Endothelial cell of umbilical vein (primary cell): ENCODE measurements around the gene IFNL3. TPM values are rescaled to one million over a fixed set of nuclear protein-coding genes. Genes with fewer than 3 reads are reported as not detected.
A peak's percentile ranks its signal among the peaks of the same experiment; 100 is the strongest.

ENCODE experiments used
- BruUV-seq: library from RNA; stranded (reverse); fragments of 400-500 nt; replicated peaks from 2 replicates; lab custom pipeline; 2021; lab: Mats Ljungman, UMichigan
- CTCF ChIA-PET: fragments of 300-600, 350-600 bp; sonication (Branson Sonifier 250); formaldehyde crosslinking; loops from one replicate; lab custom pipeline; 2021; ENCODE audit warnings: antibody characterized with exemption, inconsistent platforms; lab: Charles Lee
- POLR2A ChIA-PET: fragments of 300-600, 350-600 bp; sonication (Branson Sonifier 250); formaldehyde crosslinking; loops from one replicate; lab custom pipeline; 2021; ENCODE audit warnings: antibody characterized with exemption, inconsistent platforms; lab: Charles Lee
- DNase-seq: peaks from one replicate; pipeline ENCODE4 v3.0.0-alpha.2; 2011; ENCODE audit warnings: low read depth, low spot score
- FAIRE-seq: peaks from 2 replicates; lab custom pipeline; 2011; peaks lifted over from hg19 to GRCh38; lab: Jason Lieb, UNC
- H2AFZ ChIP-seq: 2 replicates; pipeline ENCODE4 v1.6.0; 2012; ENCODE audit warnings: low read depth, low read length, control low read depth, inconsistent platforms
- H3K27ac ChIP-seq: 2 replicates; pipeline ENCODE4 v1.5.1; 2011; ENCODE audit warnings: low read depth, mild to moderate bottlenecking, control low read depth, low read length, moderate library complexity; ENCODE audit not compliant: insufficient read depth
- H3K27me3 ChIP-seq, 2 experiments: 2 replicates each; pipeline versions ENCODE4 v1.6.0 to v1.6.1; 2011; ENCODE audit warnings: low read length in 2 of 2, mixed read lengths in 1 of 2; ENCODE audit not compliant: control insufficient read depth in 2 of 2, insufficient read depth in 2 of 2
- H3K36me3 ChIP-seq, 2 experiments: 2 replicates in 1 of 2; 3 replicates in 1 of 2; pipeline ENCODE4 v1.5.1; 2011; ENCODE audit warnings: low read length in 2 of 2, mild to moderate bottlenecking in 1 of 2, moderate library complexity in 1 of 2; ENCODE audit not compliant: control insufficient read depth in 2 of 2, insufficient read depth in 2 of 2; ENCODE audit errors: extremely low read depth in 1 of 2
- H3K4me1 ChIP-seq: 3 replicates; pipeline ENCODE4 v1.5.1; 2011; ENCODE audit warnings: mild to moderate bottlenecking, low read length; ENCODE audit not compliant: control insufficient read depth, insufficient read depth; ENCODE audit errors: extremely low read depth
- H3K4me2 ChIP-seq: 2 replicates; pipeline ENCODE4 v1.6.1; 2011; ENCODE audit warnings: low read length, control low read depth, mixed read lengths; ENCODE audit not compliant: insufficient read depth
- H3K4me3 ChIP-seq, 3 experiments: fragments of 200-600 bp in 1 of 3; sonication (generic), shearing (Covaris generic) in 1 of 3; replicated peaks in 1 of 3; 2 replicates each; pipeline ENCODE4 v1.5.1; 2011 to 2016; ENCODE audit warnings: control low read depth in 3 of 3, low read length in 3 of 3, mild to moderate bottlenecking in 2 of 3, inconsistent platforms in 1 of 3, low read depth in 1 of 3, moderate library complexity in 1 of 3; ENCODE audit not compliant: insufficient read depth in 1 of 3
- H3K79me2 ChIP-seq: 2 replicates; pipeline ENCODE4 v1.6.0; 2012; ENCODE audit warnings: low read length, inconsistent platforms; ENCODE audit not compliant: control insufficient read depth, insufficient read depth
- H3K9ac ChIP-seq: replicated peaks from 2 replicates; pipeline ENCODE3; 2011; ENCODE audit warnings: low read length, control low read depth; ENCODE audit not compliant: insufficient read depth; ENCODE audit errors: extremely low read depth
- H3K9me1 ChIP-seq: replicated peaks from 3 replicates; pipeline ENCODE4 v1.6.0; 2011; ENCODE audit warnings: mild to moderate bottlenecking, low read length; ENCODE audit not compliant: control insufficient read depth, insufficient read depth; ENCODE audit errors: extremely low read depth
- H3K9me3 ChIP-seq: replicated peaks from 2 replicates; pipeline ENCODE4 v1.5.1; 2012; ENCODE audit warnings: low read length, inconsistent platforms; ENCODE audit not compliant: control insufficient read depth, insufficient read depth
- H4K20me1 ChIP-seq: replicated peaks from 2 replicates; pipeline ENCODE3; 2011; ENCODE audit warnings: mild to moderate bottlenecking, low read length; ENCODE audit not compliant: control insufficient read depth, insufficient read depth; ENCODE audit errors: extremely low read depth
- CTCF ChIP-seq, 2 donors: IDR thresholded peaks; 1 replicate in 1 of 2; 2 replicates in 1 of 2; pipeline ENCODE4 v1.5.1; 2011; ENCODE audit warnings: low read length in 2 of 2, mild to moderate bottlenecking in 2 of 2, moderate library complexity in 2 of 2, control low read depth in 1 of 2, inconsistent platforms in 1 of 2, low read depth in 1 of 2; ENCODE audit not compliant: insufficient read depth in 1 of 2; ENCODE audit errors: extremely low read depth in 1 of 2
- EZH2 ChIP-seq: IDR thresholded peaks from 2 replicates; pipeline ENCODE4 v1.6.1; 2012; ENCODE audit warnings: borderline replicate concordance, low read depth, mild to moderate bottlenecking, moderate library complexity, low read length, inconsistent platforms; ENCODE audit not compliant: severe bottlenecking
- JUN ChIP-seq: IDR thresholded peaks from 2 replicates; pipeline ENCODE4 v1.6.1; 2011; ENCODE audit warnings: borderline replicate concordance, low read depth; ENCODE audit not compliant: insufficient read length, insufficient read depth
- dilution Hi-C: fragments of 300-500 bp; cut with MboI; formaldehyde crosslinking; loops from one replicate; pipeline ENCODE4 v1.15.0; 2019; ENCODE audit warnings: low sequenced_read_pairs; ENCODE audit not compliant: extremely low pct_ligation_motif_present
- intact Hi-C: fragments of 100-400 bp; cut with micrococcal nuclease; formaldehyde crosslinking; loops from one replicate; pipeline ENCODE4 v1.10.0; 2022
- polyA plus RNA-seq, 4 experiments: library from polyadenylated mRNA; depleted of rRNA in 3 of 4; stranded (reverse) in 3 of 4; unstranded in 1 of 4; fragments of >200 nt; gene quantifications; 2 replicates each; pipeline versions ENCODE4 v1.2.1 to v1.2.3, GENCODE V29; 2011 to 2012; ENCODE audit warnings: missing spikeins in 1 of 4
- total RNA-seq: library from RNA; stranded (reverse); gene quantifications from 2 replicates; pipeline ENCODE4 v1.2.3, GENCODE V29; 2021

Gene IFNL3
- total and polyA plus RNA-seq, 2 donors (not counting 3 experiments of a cell fraction or from before 2014, with no cell fraction given), result not detected

GRCh38 chr19:39264306-39265290 is 19.8 kb upstream of the IFNL3 start:
- peak; percentile 91 for TF ChIP-seq EZH2
- TF ChIP-seq CTCF (IDR thresholded peaks at IDR 0.05; ENCODE audit: extremely low read depth in 1 of 2, insufficient read depth in 1 of 2, low read depth in 1 of 2, low read length in 2 of 2), result no peak
- TF ChIP-seq JUN, result no peak
- Histone ChIP-seq H2AFZ (no peak overlapping the region), H3K27me3 (peaks cover 32 to 42% of the 10 kb centered on the region in 2 experiments), H3K79me2 (no peaks in the 10 kb centered on the region), H3K4me1 (no peaks in the 10 kb centered on the region), H3K36me3 (no peaks in the 10 kb centered on the region), H3K4me2 (no peak overlapping the region), H4K20me1 (no peaks in the 10 kb centered on the region), H3K9ac (no peak overlapping the region), H3K4me3 (no peak overlapping the region), H3K27ac (no peak overlapping the region), H3K9me3 (no peaks in the 10 kb centered on the region), H3K9me1 (no peaks in the 10 kb centered on the region)
- DNase-seq (no peak), FAIRE-seq (no peak)
- POLR2A ChIA-PET, result no interaction called here
- intact Hi-C loops (no loop called here), dilution Hi-C loops (no loop called here)
- BruUV-seq, result no TSS peak
- CTCF ChIA-PET, result interaction anchor here (1.0 to 1.4 kb wide), 3 partner anchors 10 to 142 kb away, joined by 3 to 5 read pairs (median 3); no protein-coding TSS in a partner anchor
